ENCODE results near the gene COL8A1. TPM values are rescaled to one million over a fixed set of nuclear protein-coding genes. Genes with fewer than 3 reads are reported as not detected.

The COL8A1 gene
- total RNA-seq, 2 donors from 2014 or later, result 0.42 to 1.9 TPM

GRCh38 chr3:99810403-99810802 lies 172.0 kb downstream of the COL8A1 start:
- no peak for DNase-seq
- Histone ChIP-seq H3K9me3 (no peaks in the 10 kb centered on the region), H3K4me3 (no peak overlapping the region), H3K36me3 (no peaks in the 10 kb centered on the region), H3K27ac (no peak overlapping the region), H3K4me1 (no peaks in the 10 kb centered on the region), H3K27me3 (no peaks in the 10 kb centered on the region), H3K9ac (ENCODE audit: low read depth in 2 of 2, low read length in 2 of 2) (no peak overlapping the region)
- intact Hi-C loops (cut with DNase I), result no loop called here
- TF ChIP-seq, protein P1, sequence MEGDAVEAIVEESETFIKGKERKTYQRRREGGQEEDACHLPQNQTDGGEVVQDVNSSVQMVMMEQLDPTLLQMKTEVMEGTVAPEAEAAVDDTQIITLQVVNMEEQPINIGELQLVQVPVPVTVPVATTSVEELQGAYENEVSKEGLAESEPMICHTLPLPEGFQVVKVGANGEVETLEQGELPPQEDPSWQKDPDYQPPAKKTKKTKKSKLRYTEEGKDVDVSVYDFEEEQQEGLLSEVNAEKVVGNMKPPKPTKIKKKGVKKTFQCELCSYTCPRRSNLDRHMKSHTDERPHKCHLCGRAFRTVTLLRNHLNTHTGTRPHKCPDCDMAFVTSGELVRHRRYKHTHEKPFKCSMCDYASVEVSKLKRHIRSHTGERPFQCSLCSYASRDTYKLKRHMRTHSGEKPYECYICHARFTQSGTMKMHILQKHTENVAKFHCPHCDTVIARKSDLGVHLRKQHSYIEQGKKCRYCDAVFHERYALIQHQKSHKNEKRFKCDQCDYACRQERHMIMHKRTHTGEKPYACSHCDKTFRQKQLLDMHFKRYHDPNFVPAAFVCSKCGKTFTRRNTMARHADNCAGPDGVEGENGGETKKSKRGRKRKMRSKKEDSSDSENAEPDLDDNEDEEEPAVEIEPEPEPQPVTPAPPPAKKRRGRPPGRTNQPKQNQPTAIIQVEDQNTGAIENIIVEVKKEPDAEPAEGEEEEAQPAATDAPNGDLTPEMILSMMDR (IDR thresholded peaks at IDR 0.05), result no peak

- no peaks in the 10 kb centered on the region for H3K27me3 ChIP-seq
- peak; percentile 24 for DNase-seq
- TF ChIP-seq, protein P1 (IDR thresholded peaks at IDR 0.05), result no peak
- H3K36me3 ChIP-seq, result no peaks in the 10 kb centered on the region
- H3K4me1 ChIP-seq, result peaks cover 7% of the 10 kb centered on the region
- peak overlapping the region; percentile 89 for H3K27ac ChIP-seq
- intact Hi-C loops (cut with DNase I), result no loop called here
- no peaks in the 10 kb centered on the region for H3K9me3 ChIP-seq
- peak overlapping the region; percentile 26 to 87 for H3K9ac ChIP-seq (ENCODE audit: low read depth in 2 of 2, low read length in 2 of 2)
- H3K4me3 ChIP-seq, result peak overlapping the region; percentile 86
Observed at GRCh38 chr3:99817047-99817436, 178.6 kb downstream of the COL8A1 start.

- H3K9me3 ChIP-seq, result no peaks in the 10 kb centered on the region
- H3K27me3 ChIP-seq, result no peaks in the 10 kb centered on the region
- H3K36me3 ChIP-seq, result no peaks in the 10 kb centered on the region
- peak within 1 kb of the TSS; percentile 81 to 87 for H3K9ac ChIP-seq (ENCODE audit: low read depth in 2 of 2, low read length in 2 of 2)
- intact Hi-C loops (cut with DNase I), result no loop called here
- H3K27ac ChIP-seq, result peak within 1 kb of the TSS; percentile 89
- TF ChIP-seq, protein P1 (IDR thresholded peaks at IDR 0.05), result no peak
- peak; percentile 95 for DNase-seq
- H3K4me3 ChIP-seq, result peak within 1 kb of the TSS; percentile 86
- H3K4me1 ChIP-seq, result peaks cover 7% of the 10 kb centered on the region
Observed at GRCh38 chr3:99817437-99818240, 179.2 kb downstream of the COL8A1 start, which contains the start of gene CMSS1. CMSS1 (plus strand) TSS chr3:99817862.

GRCh38 chr3:99818818-99819217 lies 180.4 kb downstream of the COL8A1 start:
- Histone ChIP-seq H3K9ac (ENCODE audit: low read depth in 2 of 2, low read length in 2 of 2) (no peak overlapping the region), H3K4me3 (no peak overlapping the region), H3K27ac (no peak overlapping the region), H3K36me3 (no peaks in the 10 kb centered on the region), H3K9me3 (no peaks in the 10 kb centered on the region), H3K27me3 (no peaks in the 10 kb centered on the region), H3K4me1 (peaks cover 7% of the 10 kb centered on the region)
- no peak for DNase-seq
- TF ChIP-seq, protein P1 (IDR thresholded peaks at IDR 0.05), result no peak
- intact Hi-C loops (cut with DNase I), result no loop called here

DNA sequence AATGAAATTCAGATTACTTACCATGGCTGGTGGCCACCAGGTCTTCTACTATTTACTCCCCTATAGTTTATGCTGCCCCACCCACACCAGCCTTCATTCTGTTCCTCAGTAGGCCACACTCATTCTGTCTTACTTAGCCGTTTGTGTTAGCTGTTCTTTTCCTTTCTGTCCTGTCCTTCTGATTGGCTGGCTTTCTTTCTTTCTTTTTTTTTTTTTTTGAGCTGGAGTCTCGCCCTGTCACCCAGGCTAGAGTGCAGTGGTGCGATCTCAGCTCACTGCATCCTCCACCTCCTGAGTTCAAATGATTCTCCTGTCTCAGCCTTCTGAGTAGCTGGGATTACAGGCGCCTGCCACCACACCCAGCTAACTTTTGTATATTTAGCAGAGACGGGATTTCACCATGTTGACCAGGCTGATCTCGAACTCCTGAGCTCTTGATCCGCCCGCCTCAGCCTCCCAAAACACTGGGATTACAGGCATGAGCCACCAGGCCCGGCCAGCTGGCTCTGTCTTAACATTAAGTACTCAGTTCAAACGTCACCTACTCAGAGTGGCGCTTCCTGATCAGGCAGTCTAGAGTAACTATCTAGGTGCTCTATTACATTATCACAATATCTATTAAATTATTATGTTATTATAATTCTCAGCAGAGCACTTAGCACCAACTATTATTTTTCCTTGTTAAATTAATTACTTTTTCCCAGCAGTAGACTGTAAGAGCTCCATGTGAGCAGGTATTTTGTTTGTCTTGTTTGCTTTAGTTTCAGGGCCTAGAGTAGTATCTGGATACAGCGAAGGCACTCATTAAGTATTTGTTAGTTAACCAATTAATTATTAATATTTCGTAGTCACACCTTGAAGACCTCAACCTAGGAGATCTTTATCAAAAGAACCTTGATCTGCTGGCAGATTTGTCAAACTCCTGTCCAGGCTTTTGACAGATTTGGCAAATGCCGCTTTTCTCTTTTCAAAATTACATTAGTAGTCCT lies 185.6 kb downstream of the COL8A1 start:
- no peak overlapping the region for H3K9ac ChIP-seq (ENCODE audit: low read depth in 2 of 2, low read length in 2 of 2)
- no peaks in the 10 kb centered on the region for H3K9me3 ChIP-seq
- no peak overlapping the region for H3K4me3 ChIP-seq
- no peak overlapping the region for H3K27ac ChIP-seq
- H3K27me3 ChIP-seq, result no peaks in the 10 kb centered on the region
- no peaks in the 10 kb centered on the region for H3K4me1 ChIP-seq
- DNase-seq, result no peak
- H3K36me3 ChIP-seq, result no peaks in the 10 kb centered on the region
- intact Hi-C loops (cut with DNase I), result loop anchor here (10.0 kb wide), 1 partner anchor 761 kb away; no protein-coding TSS in a partner anchor
- TF ChIP-seq, protein P1 (IDR thresholded peaks at IDR 0.05), result no peak
